Tibial nerve (tissue), 4 donors: ENCODE results near the gene PRRC2C. TPM values are rescaled to one million over a fixed set of nuclear protein-coding genes. Genes with fewer than 3 reads are reported as not detected.

ENCODE experiments used
- DNase-seq, 2 donors: peaks; one replicate each; pipeline ENCODE4 v3.0.0-alpha.2; 2019; ENCODE audit warnings: low spot score in 2 of 2
- H3K27ac ChIP-seq, 4 donors: fragments of 200-600 bp; sonication (generic) in 3 of 4; one replicate each; pipeline ENCODE4 v1.5.1; 2017 to 2019; ENCODE audit warnings: mild to moderate bottlenecking in 1 of 4
- H3K27me3 ChIP-seq, 2 donors: fragments of 200-600 bp; sonication (generic) in 1 of 2; one replicate each; pipeline versions ENCODE4 v1.5.1 to v1.6.0; 2017 to 2019
- H3K36me3 ChIP-seq, 3 donors: fragments of 200-600 bp; sonication (generic); one replicate each; pipeline ENCODE4 v1.5.1; 2018 to 2019
- H3K4me1 ChIP-seq, 4 donors: fragments of 200-600 bp; sonication (generic) in 3 of 4; one replicate each; pipeline ENCODE4 v1.5.1; 2017 to 2019
- H3K4me3 ChIP-seq, 4 donors: fragments of 200-600 bp; sonication (generic) in 3 of 4; one replicate each; pipeline ENCODE4 v1.5.1; 2017 to 2019; ENCODE audit warnings: mild to moderate bottlenecking in 1 of 4, moderate library complexity in 1 of 4
- H3K9me3 ChIP-seq, 4 donors: fragments of 200-600 bp; sonication (generic) in 3 of 4; one replicate each; pipeline ENCODE4 v1.5.1; 2017 to 2019
- CTCF ChIP-seq, 5 experiments: fragments of 200-600 bp in 3 of 5; fragments of 450-650 bp in 2 of 5; sonication (generic) in 3 of 5; IDR thresholded peaks; one replicate each; pipeline ENCODE4 v1.5.1; 2016 to 2019; ENCODE audit warnings: antibody characterized with exemption in 5 of 5, mild to moderate bottlenecking in 3 of 5, moderate library complexity in 2 of 5
- EP300 ChIP-seq, 2 donors: sonication (generic); formaldehyde crosslinking; IDR thresholded peaks; one replicate each; pipeline ENCODE4 v1.6.1; 2017; ENCODE audit warnings: antibody characterized with exemption in 2 of 2, mild to moderate bottlenecking in 1 of 2
- POLR2A ChIP-seq, 2 donors: fragments of 450-650 bp; IDR thresholded peaks; one replicate each; pipeline ENCODE4 v1.6.1; 2017; ENCODE audit warnings: antibody characterized with exemption in 2 of 2, mild to moderate bottlenecking in 2 of 2, moderate library complexity in 2 of 2
- WGBS, 2 donors: methylation state at CpG; one replicate each; pipeline ENCODE4 v1.1.5; 2018; 5-methylcytosine and 5-hydroxymethylcytosine counted together
- total RNA-seq, 4 donors: library from RNA; depleted of rRNA; stranded (reverse); fragments of >200 nt; gene quantifications; one replicate each; pipeline ENCODE4 v1.1.0, GENCODE V29; 2016

The PRRC2C gene
- total RNA-seq, 4 donors from 2014 or later: 69.8 to 91.6 (median 80.2) TPM

DNA sequence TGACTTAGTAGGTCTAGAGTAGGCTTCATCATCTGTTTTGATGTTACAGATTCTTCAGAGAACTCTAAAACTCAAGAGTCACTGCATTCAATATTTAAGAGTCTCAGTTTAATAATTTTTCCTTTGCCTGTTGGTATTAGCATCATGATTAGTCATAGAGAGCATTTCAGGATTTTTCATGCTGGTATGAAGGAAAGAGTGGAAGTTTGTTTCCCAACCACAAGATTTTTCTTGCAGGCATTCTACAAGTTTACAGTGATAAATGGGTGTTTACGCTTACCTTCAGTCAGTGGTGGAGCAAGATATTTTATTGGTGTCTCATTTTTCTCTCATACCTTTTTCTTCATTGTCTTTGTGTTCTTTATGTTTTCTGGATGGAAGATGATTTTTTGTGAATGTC is 78.3 kb downstream of the PRRC2C start:
- H3K9me3 ChIP-seq: no peaks in the 10 kb centered on the region
- peaks cover 0 to 96% (median 8%) of the 10 kb centered on the region in 3 donors for H3K36me3 ChIP-seq
- no peak overlapping the region for H3K4me3 ChIP-seq
- 100% methylated on average over 1 of the region's 1 CpG for WGBS, 2 donors
- no peak for TF ChIP-seq CTCF (IDR thresholded peaks at IDR 0.05)
- no peak for TF ChIP-seq EP300 (IDR thresholded peaks at IDR 0.05)
- TF ChIP-seq POLR2A (IDR thresholded peaks at IDR 0.05): no peak
- no peak for DNase-seq
- H3K27ac ChIP-seq: no peak overlapping the region
- no peaks in the 10 kb centered on the region for H3K4me1 ChIP-seq
- H3K27me3 ChIP-seq: no peaks in the 10 kb centered on the region

GRCh38 chr1:171566467-171566866 is 81.1 kb downstream of the PRRC2C start:
- 62 to 72% methylated on average over 3 of the region's 3 CpGs for WGBS, 2 donors
- TF ChIP-seq CTCF (IDR thresholded peaks at IDR 0.05) (no peak), POLR2A (IDR thresholded peaks at IDR 0.05) (no peak), EP300 (IDR thresholded peaks at IDR 0.05) (no peak)
- DNase-seq: no peak
- no peaks in the 10 kb centered on the region for H3K27me3 ChIP-seq
- no peak overlapping the region for H3K4me3 ChIP-seq
- H3K36me3 ChIP-seq: peaks cover 0 to 82% (median 10%) of the 10 kb centered on the region in 3 donors
- H3K27ac ChIP-seq: no peak overlapping the region
- H3K4me1 ChIP-seq: no peaks in the 10 kb centered on the region
- no peaks in the 10 kb centered on the region for H3K9me3 ChIP-seq

GRCh38 chr1:171570295-171570694 is 85.0 kb downstream of the PRRC2C start:
- no peak overlapping the region for H3K4me3 ChIP-seq
- H3K4me1 ChIP-seq: no peaks in the 10 kb centered on the region
- no peaks in the 10 kb centered on the region for H3K27me3 ChIP-seq
- 81 to 89% methylated on average over 2 of the region's 2 CpGs for WGBS, 2 donors
- no peaks in the 10 kb centered on the region for H3K9me3 ChIP-seq
- no peak overlapping the region for H3K27ac ChIP-seq
- peaks cover 0 to 73% (median 10%) of the 10 kb centered on the region in 3 donors for H3K36me3 ChIP-seq
- TF ChIP-seq CTCF (IDR thresholded peaks at IDR 0.05) (no peak), EP300 (IDR thresholded peaks at IDR 0.05) (no peak), POLR2A (IDR thresholded peaks at IDR 0.05) (no peak)
- DNase-seq: no peak

DNA sequence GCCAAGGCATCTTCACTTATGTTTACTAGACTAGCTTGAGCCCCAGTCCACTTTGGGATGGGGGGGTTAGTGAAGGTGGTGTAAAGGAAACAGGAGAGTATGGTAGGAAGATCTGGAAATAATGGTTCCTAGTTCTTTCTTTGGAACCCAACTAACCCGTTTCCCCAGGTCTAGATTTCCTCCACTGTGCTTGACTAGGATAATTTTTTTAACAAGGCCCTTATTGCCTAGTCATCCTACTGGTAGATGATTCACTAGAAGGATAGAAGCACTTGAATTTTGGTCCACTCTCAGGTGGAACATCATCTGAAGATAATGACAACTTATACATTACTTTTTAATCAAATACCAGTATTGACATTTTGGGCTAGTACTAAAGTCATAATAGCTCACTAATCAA is 90.8 kb downstream of the PRRC2C start:
- 81 to 91% methylated on average over 1 of the region's 1 CpG for WGBS, 2 donors
- DNase-seq: no peak
- Histone ChIP-seq H3K36me3 (peaks cover 4 to 82% (median 33%) of the 10 kb centered on the region in 3 donors), H3K27ac (no peak overlapping the region), H3K4me1 (no peaks in the 10 kb centered on the region), H3K27me3 (no peaks in the 10 kb centered on the region), H3K4me3 (no peak overlapping the region), H3K9me3 (no peaks in the 10 kb centered on the region)
- no peak for TF ChIP-seq POLR2A (IDR thresholded peaks at IDR 0.05)
- no peak for TF ChIP-seq EP300 (IDR thresholded peaks at IDR 0.05)
- TF ChIP-seq CTCF (IDR thresholded peaks at IDR 0.05): no peak

GRCh38 chr1:171581226-171581625 is 95.9 kb downstream of the PRRC2C start:
- whole genome bisulfite sequencing, 2 donors: 49 to 55% methylated on average over 3 of the region's 3 CpGs
- peak overlapping the region in 2 of 4 donors; percentile 45 to 49 for H3K27ac ChIP-seq
- no peaks in the 10 kb centered on the region for H3K9me3 ChIP-seq
- no peak for DNase-seq
- H3K4me1 ChIP-seq: peaks cover 0 to 8% (median 0%) of the 10 kb centered on the region in 4 donors
- H3K27me3 ChIP-seq: no peaks in the 10 kb centered on the region
- H3K36me3 ChIP-seq: peaks cover 4 to 90% (median 38%) of the 10 kb centered on the region in 3 donors
- no peak for TF ChIP-seq EP300 (IDR thresholded peaks at IDR 0.05)
- TF ChIP-seq POLR2A (IDR thresholded peaks at IDR 0.05): no peak
- no peak for TF ChIP-seq CTCF (IDR thresholded peaks at IDR 0.05)
- H3K4me3 ChIP-seq: no peak overlapping the region
